OCI-LY1 (cell line): ENCODE data around the gene GUCA2B.

Experiments
- H2AFZ ChIP-seq: fragments of 200-600 bp; sonication (generic), shearing (Covaris generic); 2 replicates; pipeline ENCODE4 v1.6.0; 2014; ENCODE audit warnings: antibody characterized with exemption, mild to moderate bottlenecking, low read length
- H3F3A ChIP-seq: fragments of 200-600 bp; sonication (generic), shearing (Covaris generic); 2 replicates; pipeline ENCODE4 v1.6.0; 2014; ENCODE audit warnings: mild to moderate bottlenecking, antibody characterized with exemption, low read length, moderate library complexity; ENCODE audit not compliant: insufficient read depth
- H3K27ac ChIP-seq: fragments of 200-600 bp; sonication (generic); 2 replicates; pipeline ENCODE4 v1.5.1; 2014; ENCODE audit warnings: low read length, mixed run types, mild to moderate bottlenecking, low read depth; ENCODE audit not compliant: poor library complexity, severe bottlenecking
- H3K27me3 ChIP-seq: fragments of 200-600 bp; sonication (generic); 2 replicates; pipeline ENCODE4 v1.6.0; 2014; ENCODE audit warnings: antibody characterized with exemption, mild to moderate bottlenecking, low read length, moderate library complexity; ENCODE audit not compliant: insufficient read depth
- H3K36me3 ChIP-seq: fragments of 200-600 bp; sonication (generic); 2 replicates; pipeline ENCODE4 v1.6.1; 2014; ENCODE audit warnings: mild to moderate bottlenecking, antibody characterized with exemption, low read length, moderate library complexity, mixed read lengths; ENCODE audit not compliant: insufficient read depth
- H3K4me1 ChIP-seq: fragments of 200-600 bp; sonication (generic); 2 replicates; pipeline ENCODE4 v1.5.1; 2014; ENCODE audit warnings: mild to moderate bottlenecking, low read length, moderate library complexity; ENCODE audit not compliant: insufficient read depth, severe bottlenecking
- H3K4me2 ChIP-seq: fragments of 200-600 bp; sonication (generic), shearing (Covaris generic); 2 replicates; pipeline ENCODE4 v1.6.1; 2014; ENCODE audit warnings: low read length
- H3K4me3 ChIP-seq: fragments of 200-600 bp; sonication (generic); 2 replicates; pipeline ENCODE4 v1.5.1; 2014; ENCODE audit warnings: low read length, low read depth, mild to moderate bottlenecking, mixed read lengths; ENCODE audit not compliant: poor library complexity, severe bottlenecking
- H3K79me2 ChIP-seq: fragments of 200-600 bp; shearing (Covaris generic); 2 replicates; pipeline ENCODE4 v1.6.1; 2016; ENCODE audit warnings: mixed run types, low read length, mixed read lengths; ENCODE audit not compliant: insufficient read depth
- H3K9ac ChIP-seq: fragments of 200-600 bp; sonication (generic), shearing (Covaris generic); 2 replicates; pipeline ENCODE4 v1.6.1; 2014; ENCODE audit warnings: mild to moderate bottlenecking, low read length, mixed read lengths
- H3K9me2 ChIP-seq: fragments of 200-600 bp; sonication (generic), shearing (Covaris generic); 2 replicates; pipeline ENCODE4 v1.6.1; 2014; ENCODE audit warnings: low read depth, mild to moderate bottlenecking, low read length, mixed read lengths
- H3K9me3 ChIP-seq: fragments of 200-600 bp; shearing (Covaris generic); 2 replicates; pipeline ENCODE4 v1.6.1; 2014; ENCODE audit warnings: low read length, mixed read lengths
- H4K20me1 ChIP-seq: fragments of 200-600 bp; sonication (generic), shearing (Covaris generic); 2 replicates; pipeline ENCODE4 v1.6.0; 2016; ENCODE audit warnings: mild to moderate bottlenecking, low read length; ENCODE audit not compliant: insufficient read depth
- CTCF ChIP-seq: fragments of 200-600 bp; sonication (generic), shearing (Covaris generic); IDR thresholded peaks from 2 replicates; pipeline ENCODE4 v1.5.1; 2017; ENCODE audit warnings: mild to moderate bottlenecking, antibody characterized with exemption, low read length, moderate library complexity, mixed read lengths
- EZH2 ChIP-seq: fragments of 200-600 bp; sonication (generic), shearing (Covaris generic); IDR thresholded peaks from 2 replicates; pipeline ENCODE4 v1.8.0; 2017; ENCODE audit warnings: borderline replicate concordance, mixed run types, mild to moderate bottlenecking, antibody characterized with exemption, low read length, moderate library complexity, mixed read lengths

GUCA2B gene

GRCh38 chr1:42189931-42190853, 37.0 kb downstream of the GUCA2B start:
- no peaks in the 10 kb centered on the region for H3K27me3 ChIP-seq
- no peak overlapping the region for H2AFZ ChIP-seq
- no peaks in the 10 kb centered on the region for H3F3A ChIP-seq
- no peaks in the 10 kb centered on the region for H3K9me2 ChIP-seq
- H3K9ac ChIP-seq, result no peak overlapping the region
- no peaks in the 10 kb centered on the region for H3K4me1 ChIP-seq
- H4K20me1 ChIP-seq, result no peaks in the 10 kb centered on the region
- H3K27ac ChIP-seq, result no peak overlapping the region
- peaks cover 75% of the 10 kb centered on the region for H3K36me3 ChIP-seq
- no peak overlapping the region for H3K4me2 ChIP-seq
- H3K4me3 ChIP-seq, result no peak overlapping the region
- H3K9me3 ChIP-seq, result no peaks in the 10 kb centered on the region
- no peak for TF ChIP-seq EZH2
- no peak for TF ChIP-seq CTCF
- no peaks in the 10 kb centered on the region for H3K79me2 ChIP-seq

- Histone ChIP-seq H3K9ac (no peak overlapping the region), H3K27ac (no peak overlapping the region), H3K36me3 (peaks cover 79% of the 10 kb centered on the region), H3K27me3 (no peaks in the 10 kb centered on the region), H3K9me3 (no peaks in the 10 kb centered on the region), H3K4me3 (no peak overlapping the region), H4K20me1 (no peaks in the 10 kb centered on the region), H2AFZ (no peak overlapping the region), H3K79me2 (no peaks in the 10 kb centered on the region), H3K4me2 (no peak overlapping the region), H3K4me1 (no peaks in the 10 kb centered on the region), H3F3A (no peaks in the 10 kb centered on the region), H3K9me2 (no peaks in the 10 kb centered on the region)
- TF ChIP-seq EZH2 (no peak), CTCF (no peak)
Measured at GRCh38 chr1:42191319-42191718, 38.1 kb downstream of the GUCA2B start.

- no peaks in the 10 kb centered on the region for H3K9me2 ChIP-seq
- no peak overlapping the region for H3K4me2 ChIP-seq
- H2AFZ ChIP-seq, result no peak overlapping the region
- H3K4me1 ChIP-seq, result no peaks in the 10 kb centered on the region
- H3K4me3 ChIP-seq, result no peak overlapping the region
- H3K9me3 ChIP-seq, result no peaks in the 10 kb centered on the region
- H3F3A ChIP-seq, result no peaks in the 10 kb centered on the region
- no peak overlapping the region for H3K9ac ChIP-seq
- no peaks in the 10 kb centered on the region for H3K27me3 ChIP-seq
- no peaks in the 10 kb centered on the region for H3K79me2 ChIP-seq
- H3K36me3 ChIP-seq, result peaks cover 84% of the 10 kb centered on the region
- no peaks in the 10 kb centered on the region for H4K20me1 ChIP-seq
- TF ChIP-seq CTCF (no peak), EZH2 (no peak)
- no peak overlapping the region for H3K27ac ChIP-seq
Measured at GRCh38 chr1:42192106-42192505, 38.9 kb downstream of the GUCA2B start.
